HL-60 (cell line): Measurements from ENCODE around the gene OPRD1.

Experiments used
- CTCF ChIP-seq: IDR thresholded peaks from one replicate; pipeline ENCODE4 v1.5.1; 2011; ENCODE audit warnings: low read length, control low read depth, inconsistent platforms; ENCODE audit not compliant: insufficient read depth
- GABPA ChIP-seq: IDR thresholded peaks from 2 replicates; pipeline ENCODE4 v1.6.1; 2012; ENCODE audit warnings: low read depth
- POLR2AphosphoS5 ChIP-seq: IDR thresholded peaks from 2 replicates; pipeline ENCODE4 v1.6.1; 2012; ENCODE audit warnings: low read depth
- REST ChIP-seq: IDR thresholded peaks from 2 replicates; pipeline ENCODE4 v1.6.1; 2012; ENCODE audit warnings: low read depth; ENCODE audit not compliant: insufficient replicate concordance
- SPI1 ChIP-seq: IDR thresholded peaks from 2 replicates; pipeline ENCODE4 v1.6.1; 2012; ENCODE audit warnings: low read depth, mild to moderate bottlenecking, borderline replicate concordance

- TF ChIP-seq CTCF (no peak), POLR2AphosphoS5 (no peak), GABPA (no peak), REST (no peak), SPI1 (no peak)
Observed at GRCh38 chr1:28899267-28899666, 87.3 kb downstream of the OPRD1 start.
